ENCODE results near the gene ANKRD39. TPM values are rescaled to one million over a fixed set of nuclear protein-coding genes. Genes with fewer than 3 reads are reported as not detected.
"Not testable (repeated sequence)": the region's sequence is repeated elsewhere in the genome, so short reads cannot be mapped to it uniquely, and the experiment has no call there.

Gene ANKRD39
- total RNA-seq, 1 experiment from 2014 or later = 20.7 TPM

DNA sequence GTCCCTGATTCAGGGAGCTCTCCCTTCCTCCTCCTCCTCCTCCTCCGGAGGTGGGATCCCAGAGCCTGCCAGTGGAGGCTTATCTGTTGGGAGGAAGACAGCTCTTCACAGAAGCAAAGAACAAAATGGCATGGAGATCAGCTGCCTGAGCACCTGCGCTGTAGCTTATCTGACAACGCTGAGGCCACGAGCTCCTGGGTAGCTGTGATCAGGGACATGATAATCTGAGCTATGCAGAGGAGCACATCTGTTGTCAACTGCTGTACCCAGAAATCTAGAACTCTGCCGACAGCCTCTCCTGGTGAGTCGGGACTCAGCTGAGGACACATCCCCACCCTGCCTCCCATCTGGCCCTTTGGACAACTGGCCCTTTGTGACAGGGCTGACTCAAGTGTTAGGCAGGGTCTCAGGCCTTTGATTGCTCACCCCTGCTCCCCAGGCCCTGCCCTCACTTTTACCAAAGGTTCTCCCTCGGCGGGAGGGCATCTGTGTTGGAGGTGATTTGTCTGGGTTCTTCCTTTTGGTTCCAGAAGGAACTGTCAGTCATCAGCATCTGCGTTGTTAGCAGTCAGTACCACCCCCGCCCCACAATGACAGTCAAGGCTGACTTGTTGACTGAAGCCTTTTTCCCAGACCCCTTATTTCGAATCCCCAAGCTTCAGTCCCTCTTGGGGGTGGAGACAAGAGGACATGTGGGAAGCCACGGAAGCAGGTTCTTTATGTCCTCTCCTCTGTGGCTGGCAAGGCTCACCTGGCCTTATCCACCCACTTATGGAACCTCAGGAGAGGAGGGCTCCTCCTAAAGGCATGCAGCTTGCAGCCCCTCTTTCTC lies 47.6 kb downstream of the ANKRD39 start:
- no peak for DNase-seq (ENCODE audit: low read depth)

DNA sequence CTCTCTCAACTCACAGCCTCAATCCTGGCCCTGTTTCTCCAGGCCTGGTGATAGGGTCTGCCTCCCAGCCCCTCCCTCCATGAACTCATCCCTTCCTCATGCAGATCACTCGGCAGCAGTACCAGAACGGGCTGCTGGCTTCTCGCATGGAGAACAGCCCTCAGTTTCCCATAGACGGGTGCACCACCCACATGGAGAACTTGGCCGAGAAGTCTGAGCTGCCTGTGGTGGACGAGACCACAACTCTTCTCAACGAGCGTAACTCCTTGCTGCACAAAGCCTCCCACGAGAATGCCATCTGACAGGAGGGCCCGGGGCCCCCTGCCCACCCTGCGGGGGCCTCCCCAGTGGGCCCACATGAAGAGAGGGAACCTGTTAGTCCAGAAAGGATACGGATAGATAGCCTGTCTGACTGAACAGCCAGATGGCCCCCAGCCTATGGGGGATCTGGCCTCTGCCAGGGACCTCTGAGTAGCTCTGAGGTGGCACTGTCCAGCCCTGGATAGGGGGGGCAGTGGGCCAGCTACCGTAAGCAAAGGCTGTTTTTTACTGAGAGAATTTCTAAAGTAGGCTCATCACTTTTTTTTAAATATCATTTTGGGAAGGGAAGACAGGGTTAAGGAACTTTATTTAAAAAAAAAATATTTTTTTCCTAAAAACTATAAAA lies 48.5 kb downstream of the ANKRD39 start:
- DNase-seq (ENCODE audit: low read depth) = no peak

DNA sequence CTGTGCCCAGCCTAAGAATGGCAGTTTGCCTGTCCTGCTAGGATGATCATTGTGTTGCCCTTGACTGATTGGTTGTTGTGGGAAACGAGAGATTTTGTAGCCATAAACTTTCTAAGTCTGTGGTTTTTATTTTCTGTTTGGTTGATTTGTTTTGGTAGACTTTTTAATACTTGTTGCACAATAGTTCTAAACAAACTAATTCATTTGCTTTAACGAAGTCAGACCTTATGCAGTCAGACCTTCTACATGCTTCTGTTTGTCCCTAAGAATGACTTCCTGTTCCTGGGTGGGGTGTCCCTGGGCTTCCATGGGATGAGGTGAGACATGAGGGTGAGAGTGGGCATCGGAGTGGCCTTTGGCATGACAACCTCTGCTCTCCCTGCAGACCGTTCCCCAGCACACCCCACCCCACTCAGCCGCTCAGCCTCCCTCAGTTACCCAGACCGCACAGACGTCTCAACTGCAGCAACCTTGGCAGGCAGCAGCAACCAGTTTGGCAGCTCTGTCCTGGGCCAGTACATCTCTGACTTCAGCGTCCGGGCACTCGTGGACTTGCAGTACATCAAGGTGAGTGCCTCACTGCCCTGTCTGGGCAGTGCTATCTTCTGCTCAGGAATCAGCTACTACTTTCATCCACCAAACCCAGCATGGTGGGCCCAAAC lies 49.5 kb downstream of the ANKRD39 start:
- no peak for DNase-seq (ENCODE audit: low read depth)

DNA sequence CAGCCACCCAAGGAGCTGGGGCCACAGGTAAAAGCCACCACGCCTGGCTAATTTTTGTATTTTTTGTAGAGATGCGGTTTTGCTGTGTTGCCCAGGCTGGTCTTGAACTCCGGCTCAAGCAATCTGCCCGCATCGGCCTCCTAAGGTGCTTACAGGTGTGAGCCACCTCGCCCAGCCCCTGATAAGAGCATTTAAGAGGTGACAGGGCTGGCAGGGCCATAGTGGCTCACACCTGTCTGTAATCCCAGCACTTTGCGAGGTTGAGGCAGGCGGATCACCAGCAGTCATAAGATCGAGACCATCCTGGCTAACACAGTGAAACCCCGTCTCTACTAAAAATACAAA lies 50.7 kb downstream of the ANKRD39 start:
- no peak for DNase-seq (ENCODE audit: low read depth)

DNA sequence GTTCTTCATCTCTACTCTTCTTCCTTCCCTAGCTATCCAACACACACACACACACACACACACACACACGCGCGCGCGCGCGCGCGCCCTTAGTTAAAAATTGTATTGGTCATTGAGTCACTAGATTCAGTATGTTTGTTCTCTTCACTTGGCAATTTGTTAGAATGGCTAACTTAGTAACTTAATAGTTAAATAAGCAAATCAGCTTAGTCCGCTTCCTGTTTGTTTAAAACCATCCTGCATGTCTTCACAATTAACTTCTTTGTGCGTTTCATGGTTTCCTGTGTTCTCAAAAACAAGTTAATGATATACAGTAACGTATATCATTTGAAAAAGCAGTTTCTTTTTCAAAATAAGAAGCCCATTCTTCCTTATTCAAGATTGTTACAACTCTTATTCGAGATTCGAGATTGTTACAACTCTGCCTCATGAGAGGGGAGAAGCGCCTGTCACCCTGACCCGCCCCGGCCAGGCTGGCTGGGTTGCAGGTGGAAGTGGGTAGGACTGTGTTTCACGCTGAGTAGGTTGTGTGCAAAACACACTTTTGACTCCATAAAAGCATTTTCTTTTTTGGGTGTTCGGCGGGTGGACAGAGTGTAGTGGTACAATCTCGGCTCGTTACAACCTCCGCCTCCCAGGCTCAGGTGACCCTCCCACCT lies 51.2 kb downstream of the ANKRD39 start:
- DNase-seq (ENCODE audit: low read depth) = peak; percentile 44

DNA sequence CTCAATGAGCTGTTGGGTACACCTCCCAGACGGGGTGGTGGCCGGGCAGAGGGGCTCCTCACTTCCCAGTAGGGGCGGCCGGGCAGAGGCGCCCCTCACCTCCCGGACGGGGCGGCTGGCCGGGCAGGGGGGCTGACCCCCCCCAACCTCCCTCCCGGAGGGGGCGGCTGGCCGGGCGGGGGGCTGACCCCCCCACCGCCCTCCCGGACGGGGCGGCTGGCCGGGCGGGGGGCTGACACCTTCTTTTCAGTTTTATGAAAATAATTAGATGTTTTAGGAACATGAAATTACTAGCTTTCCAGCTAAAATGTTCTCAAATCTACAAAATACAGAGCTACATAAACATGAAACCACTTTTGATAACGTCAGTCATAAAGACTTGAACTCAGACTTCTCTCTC lies 51.9 kb downstream of the ANKRD39 start:
- not testable (repeated sequence) for DNase-seq (ENCODE audit: low read depth)

DNA sequence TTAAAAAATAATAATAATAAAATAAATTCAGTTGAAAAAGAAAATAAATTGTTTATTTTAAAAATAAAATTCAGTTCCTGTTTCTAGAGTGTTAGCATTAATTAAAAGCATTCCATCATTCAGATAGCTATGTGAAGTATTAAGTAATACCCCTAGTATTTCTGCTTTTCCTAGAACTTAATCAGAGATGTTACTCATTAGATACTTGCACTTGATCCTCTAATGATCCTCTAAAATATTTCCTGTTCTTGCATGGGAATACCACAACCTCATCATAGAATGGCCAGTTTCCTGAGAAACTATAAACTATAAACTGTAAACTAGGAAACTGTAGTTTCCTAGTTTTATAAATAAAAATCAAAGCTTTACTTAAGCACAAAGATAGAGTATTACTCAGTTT lies 52.8 kb downstream of the ANKRD39 start:
- DNase-seq (ENCODE audit: low read depth) = no peak

DNA sequence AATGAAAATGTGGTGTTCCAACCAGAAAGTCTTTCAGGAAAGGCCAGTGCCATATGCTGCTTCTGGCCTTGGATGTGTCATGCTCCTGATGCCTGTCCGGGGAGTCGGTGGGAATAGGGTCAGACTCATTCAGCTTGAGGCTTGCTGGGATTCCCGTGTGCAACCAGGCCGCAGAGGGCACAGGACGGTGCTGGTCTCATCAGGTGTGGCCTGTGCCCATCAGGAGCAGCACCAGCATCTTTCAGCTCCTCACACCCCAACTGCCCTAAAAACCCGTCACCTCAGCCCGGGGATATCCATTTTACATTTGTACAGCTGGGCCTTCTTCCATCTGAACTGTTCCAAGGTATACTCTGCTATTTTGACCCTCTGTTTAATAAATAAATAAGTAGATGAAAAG lies 55.1 kb downstream of the ANKRD39 start:
- DNase-seq (ENCODE audit: low read depth) = no peak

DNA sequence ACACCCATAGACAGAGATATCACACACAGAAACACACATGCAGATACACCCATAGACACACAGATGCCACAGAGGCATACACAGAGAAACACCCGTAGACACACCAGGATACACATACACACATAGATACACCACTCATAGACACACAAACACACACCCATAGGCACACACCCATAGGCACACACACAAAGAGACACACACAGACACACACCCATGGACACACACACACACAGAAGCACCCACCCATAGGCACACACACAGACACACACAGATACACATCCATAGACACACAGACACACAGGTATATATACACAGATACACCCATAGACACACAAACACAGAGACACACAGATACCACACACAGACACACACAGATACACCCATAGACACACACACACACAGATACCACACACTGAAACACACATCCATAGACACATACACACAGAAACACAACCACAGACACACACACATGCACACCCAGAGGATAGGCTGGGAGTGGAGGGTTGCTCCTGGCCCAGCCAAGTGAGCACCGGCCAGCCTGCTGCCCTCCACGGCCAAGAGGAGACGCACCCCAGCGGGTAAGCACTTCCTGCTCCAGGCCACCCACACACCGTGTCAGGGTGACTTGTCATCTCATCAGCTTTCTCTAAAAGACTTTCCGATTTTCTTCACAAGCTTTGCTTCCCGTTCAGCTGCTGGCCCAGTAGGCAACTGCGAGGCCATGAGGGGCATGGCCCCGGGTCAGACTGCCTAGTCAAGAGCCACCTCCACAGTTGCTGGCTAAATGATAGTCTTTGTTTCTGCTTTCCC lies 55.8 kb downstream of the ANKRD39 start:
- DNase-seq (ENCODE audit: low read depth) = no peak

DNA sequence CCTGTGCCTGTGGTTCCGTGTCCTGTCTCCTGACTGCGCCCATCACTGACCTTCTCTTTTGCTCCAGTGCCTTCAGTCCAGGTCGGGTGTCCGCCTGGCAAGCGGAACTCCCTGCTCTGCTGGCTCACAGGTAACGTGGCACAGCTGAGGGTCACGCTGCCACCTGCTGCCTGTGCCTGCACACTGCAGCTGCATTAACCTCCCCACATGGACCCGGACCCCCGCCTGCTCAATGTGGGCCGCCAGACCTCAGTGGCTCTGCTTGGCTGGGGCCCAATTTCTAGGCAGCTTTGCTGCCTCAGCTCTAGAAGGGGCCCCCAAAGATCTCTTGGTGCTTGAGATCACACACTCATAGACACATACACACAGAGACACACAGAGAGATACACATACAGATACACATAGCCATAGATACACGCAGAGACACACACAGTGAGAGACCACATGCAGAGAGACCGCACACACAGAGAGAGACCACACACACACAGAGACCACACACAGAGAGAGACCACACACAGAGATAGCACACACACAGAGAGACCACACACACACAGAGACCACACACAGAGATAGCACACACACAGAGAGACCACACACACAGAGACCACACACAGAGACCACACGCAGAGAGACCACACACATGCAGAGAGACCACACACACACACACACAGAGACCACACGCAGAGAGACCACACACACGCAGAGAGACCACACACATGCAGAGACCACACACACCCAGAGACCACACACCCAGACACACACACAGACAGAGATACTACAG lies 56.6 kb downstream of the ANKRD39 start:
- peak; percentile 36 for DNase-seq (ENCODE audit: low read depth)

DNA sequence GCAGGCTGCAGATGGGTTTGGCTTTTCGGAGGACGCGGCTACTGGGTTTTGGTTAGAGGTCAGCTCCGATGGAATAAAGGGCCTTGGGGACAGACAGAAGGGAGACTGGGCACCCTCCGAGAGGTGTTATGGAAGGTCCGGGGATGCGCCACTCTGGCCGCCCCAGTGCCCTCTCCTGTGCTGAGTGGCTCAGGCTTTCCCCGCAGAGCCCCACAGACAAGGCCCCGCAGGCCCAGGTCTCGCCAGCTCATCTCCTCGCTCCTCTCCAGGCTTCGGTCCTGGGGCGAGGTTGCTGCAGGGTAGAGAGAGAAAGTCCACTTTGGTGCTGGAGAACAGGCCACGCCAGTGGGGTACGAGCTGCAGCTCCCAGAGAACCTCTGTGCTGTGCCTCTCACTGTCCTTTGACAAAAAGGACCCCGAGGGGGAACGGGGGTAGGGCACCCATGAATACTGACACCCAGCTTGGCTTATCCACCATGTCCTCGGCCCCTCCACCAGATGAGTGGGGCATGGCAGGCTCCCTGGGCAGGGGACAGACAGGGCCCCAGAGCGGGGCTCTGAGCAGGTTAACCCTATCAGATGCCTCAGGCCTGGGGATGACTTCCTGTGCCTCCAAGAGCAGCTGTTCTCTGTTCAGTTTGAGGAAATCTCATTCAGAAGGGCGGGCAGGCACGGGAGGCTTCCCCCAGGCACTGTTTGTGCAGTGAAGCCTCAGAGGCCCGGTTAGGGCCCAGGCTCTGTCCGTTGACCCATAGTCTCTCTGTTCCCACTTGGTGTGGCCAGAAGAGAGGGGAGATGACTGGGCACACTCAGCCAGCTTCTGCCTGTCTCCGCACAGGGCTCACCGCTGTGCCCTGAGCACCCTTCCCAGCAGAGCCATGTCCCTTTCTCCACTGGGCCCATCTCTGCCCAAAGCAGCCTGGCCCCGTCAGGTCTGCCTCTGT lies 57.5 kb downstream of the ANKRD39 start:
- DNase-seq (ENCODE audit: low read depth) = no peak

DNA sequence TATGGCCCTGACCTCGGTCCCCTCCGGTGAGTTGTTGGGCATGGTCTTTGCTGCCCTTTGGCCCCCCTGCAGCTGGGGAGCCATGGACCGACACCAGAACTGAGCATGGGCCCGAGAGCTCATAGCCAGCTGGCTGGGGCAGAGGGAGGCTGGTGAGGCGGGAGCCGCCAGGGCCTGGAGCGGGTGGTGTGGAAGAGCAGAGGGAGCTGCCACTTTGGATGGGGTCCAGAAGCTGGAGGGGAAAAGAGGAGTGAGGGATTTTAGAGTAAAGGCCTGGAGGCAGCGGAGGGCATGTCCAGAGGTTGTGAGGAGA lies 58.2 kb downstream of the ANKRD39 start:
- DNase-seq (ENCODE audit: low read depth) = no peak

DNA sequence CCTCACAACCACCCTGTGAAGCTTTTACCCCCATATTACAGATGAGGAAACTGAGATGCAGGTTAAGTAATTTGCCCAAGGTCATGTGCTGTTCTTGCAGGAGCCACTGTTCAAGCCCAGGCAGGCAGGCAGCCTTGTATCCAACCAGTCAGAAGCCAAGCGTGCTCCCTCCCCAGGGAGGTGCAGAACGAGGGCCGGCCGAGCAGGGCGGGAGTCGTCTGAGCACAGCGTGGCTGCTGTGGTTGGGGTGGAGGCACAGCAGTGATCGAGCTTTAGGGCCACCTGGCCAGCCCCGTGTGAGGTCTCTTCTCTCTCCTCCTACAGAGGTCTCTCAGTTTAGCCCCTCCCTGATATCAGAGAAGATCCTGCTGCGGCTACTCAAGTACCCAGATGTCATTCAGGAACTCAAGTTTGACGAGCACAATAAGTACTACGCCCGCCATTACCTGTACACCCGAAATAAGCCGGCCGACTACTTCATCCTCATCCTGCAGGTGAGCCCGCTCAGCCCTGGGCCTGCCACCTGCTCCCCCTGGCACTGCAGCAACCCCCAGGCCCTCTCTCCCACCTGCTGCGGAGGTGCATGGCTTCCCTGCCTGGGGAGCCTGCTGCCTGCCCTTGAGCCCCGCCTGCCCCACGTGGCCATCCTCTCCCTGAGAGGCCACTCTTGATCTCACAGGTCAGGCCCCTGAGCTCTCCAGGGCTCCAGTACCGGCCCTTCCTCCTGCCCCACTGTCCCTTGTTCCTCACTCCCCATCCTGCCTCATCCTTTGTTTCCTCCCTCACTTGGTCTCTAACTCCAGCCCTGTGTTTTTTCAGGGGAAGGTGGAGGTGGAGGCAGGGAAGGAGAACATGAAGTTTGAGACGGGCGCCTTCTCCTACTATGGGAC lies 58.8 kb downstream of the ANKRD39 start:
- no peak for DNase-seq (ENCODE audit: low read depth)

Other genes starting within 250 kb of the ANKRD39 start
- 21.1 and 25.4 TPM in 2 replicates for gene KANSL3, start 219.7 kb downstream of the ANKRD39 start, total RNA-seq (2014; rRNA removed; shearing (Covaris generic))
- gene FER1L5, start 215.3 kb downstream of the ANKRD39 start, total RNA-seq (2014; rRNA removed; shearing (Covaris generic)) = not detected in 2 replicates
- 36.8 and 37.8 TPM in 2 replicates for gene LMAN2L, start 118.0 kb downstream of the ANKRD39 start, total RNA-seq (2014; rRNA removed; shearing (Covaris generic))
- 5.3 and 5.9 TPM in 2 replicates for gene CNNM4, start 97.1 kb downstream of the ANKRD39 start, total RNA-seq (2014; rRNA removed; shearing (Covaris generic))
- 3.6 and 4.8 TPM in 2 replicates for gene CNNM3, start 41.7 kb downstream of the ANKRD39 start, total RNA-seq (2014; rRNA removed; shearing (Covaris generic))
- 0.84 and 1.8 TPM in 2 replicates for gene ANKRD23, start 14.0 kb downstream of the ANKRD39 start, total RNA-seq (2014; rRNA removed; shearing (Covaris generic))
- 30.3 and 41.0 TPM in 2 replicates for gene SEMA4C, start 12.1 kb upstream of the ANKRD39 start, total RNA-seq (2014; rRNA removed; shearing (Covaris generic))
- gene FAM178B, start 128.6 kb upstream of the ANKRD39 start, total RNA-seq (2014; rRNA removed; shearing (Covaris generic)) = 0.24 TPM in 1 of 2 replicates, not detected in the other
- gene FAHD2B, start 236.9 kb upstream of the ANKRD39 start, total RNA-seq (2014; rRNA removed; shearing (Covaris generic)) = 5.0 and 6.8 TPM in 2 replicates